GM12873 (cell line): ENCODE results near the gene RBM11.

Source experiments
- CTCF ChIP-seq: IDR thresholded peaks from 2 replicates; pipeline ENCODE4 v1.5.1; 2012; ENCODE audit warnings: low read depth, mild to moderate bottlenecking, moderate library complexity, low read length, control low read depth; ENCODE audit not compliant: insufficient read depth; ENCODE audit errors: missing control alignments

Gene RBM11

GRCh38 chr21:14236180-14236579 lies 20.2 kb downstream of the RBM11 start:
- TF ChIP-seq CTCF = no peak

GRCh38 chr21:14239281-14239680 lies 23.3 kb downstream of the RBM11 start:
- no peak for TF ChIP-seq CTCF

- TF ChIP-seq CTCF = no peak
These were observed 25.3 kb downstream of the RBM11 start for GRCh38 chr21:14241297-14241696.

- no peak for TF ChIP-seq CTCF
These were observed 27.5 kb downstream of the RBM11 start for GRCh38 chr21:14243461-14243860.

- TF ChIP-seq CTCF = no peak
These were observed 27.9 kb downstream of the RBM11 start for GRCh38 chr21:14243874-14244273.

GRCh38 chr21:14244911-14245310 lies 29.0 kb downstream of the RBM11 start:
- no peak for TF ChIP-seq CTCF

- no peak for TF ChIP-seq CTCF
These were observed 29.8 kb downstream of the RBM11 start for GRCh38 chr21:14245711-14246110.
